ES-I3 (cell line): ENCODE measurements around the gene ITPKB.

Source experiments
- H3K36me3 ChIP-seq: 2 replicates; pipeline ENCODE4 v1.6.1; 2013; ENCODE audit warnings: mild to moderate bottlenecking, low read length, control low read depth, moderate library complexity; ENCODE audit not compliant: insufficient read depth
- H3K4me1 ChIP-seq: 2 replicates; pipeline ENCODE4 v1.6.1; 2013; ENCODE audit warnings: mild to moderate bottlenecking, control low read depth, low read length; ENCODE audit not compliant: insufficient read depth
- H3K9ac ChIP-seq: 2 replicates; pipeline ENCODE4 v1.6.1; 2013; ENCODE audit warnings: low read depth, mild to moderate bottlenecking, low read length, moderate library complexity
- H3K9me3 ChIP-seq: 2 replicates; pipeline ENCODE4 v1.6.1; 2013; ENCODE audit warnings: mild to moderate bottlenecking, low read length, moderate library complexity; ENCODE audit not compliant: control insufficient read depth, insufficient read depth

Gene ITPKB

DNA sequence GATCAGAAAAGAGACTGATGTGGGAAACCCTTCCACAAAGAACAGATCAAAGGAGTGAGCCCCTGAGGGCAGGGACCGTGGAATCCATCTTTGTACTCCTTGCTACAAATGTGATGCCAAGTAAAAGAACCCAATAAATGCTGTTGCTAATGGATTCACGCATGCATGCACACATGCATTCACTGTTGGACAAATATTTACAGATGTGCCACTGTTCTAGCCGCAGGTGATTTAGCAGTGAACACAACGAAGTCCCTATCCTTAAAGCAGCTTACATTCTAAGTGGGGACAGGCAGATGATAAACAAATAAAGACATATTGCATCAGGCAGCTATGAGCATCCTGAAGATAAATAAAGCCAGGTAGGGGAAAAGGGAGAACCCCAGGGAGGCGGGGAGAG is 67.8 kb downstream of the ITPKB start:
- 0 out of 2 replicates have a peak, but pooled peaks cover 5% of the 10 kb centered on the region for H3K4me1 ChIP-seq
- H3K9me3 ChIP-seq = no peaks in the 10 kb centered on the region
- no peaks in the 10 kb centered on the region for H3K36me3 ChIP-seq
- no peak overlapping the region for H3K9ac ChIP-seq

DNA sequence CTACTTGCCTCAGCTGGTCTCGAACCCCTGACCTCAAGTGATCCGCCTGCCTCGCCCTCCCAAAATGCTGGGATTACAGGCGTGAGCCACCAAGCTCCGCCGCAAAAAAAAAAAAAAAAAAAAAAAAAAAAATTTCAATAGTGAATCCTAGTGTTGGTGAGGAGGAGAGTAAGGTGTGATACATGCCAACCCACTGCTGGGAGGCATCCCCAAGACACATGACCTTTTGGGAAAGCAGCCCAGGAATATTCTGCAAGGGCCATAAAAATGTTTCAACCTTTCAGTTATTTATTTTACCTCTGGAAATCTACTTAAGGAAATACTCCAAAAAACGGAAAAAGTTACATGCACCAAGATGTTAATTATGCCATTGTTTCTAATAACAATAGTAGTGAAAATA is 69.0 kb downstream of the ITPKB start:
- Histone ChIP-seq H3K36me3 (no peaks in the 10 kb centered on the region), H3K9ac (no peak overlapping the region), H3K4me1 (0 out of 2 replicates have a peak, but pooled peaks cover 5% of the 10 kb centered on the region), H3K9me3 (no peaks in the 10 kb centered on the region)

DNA sequence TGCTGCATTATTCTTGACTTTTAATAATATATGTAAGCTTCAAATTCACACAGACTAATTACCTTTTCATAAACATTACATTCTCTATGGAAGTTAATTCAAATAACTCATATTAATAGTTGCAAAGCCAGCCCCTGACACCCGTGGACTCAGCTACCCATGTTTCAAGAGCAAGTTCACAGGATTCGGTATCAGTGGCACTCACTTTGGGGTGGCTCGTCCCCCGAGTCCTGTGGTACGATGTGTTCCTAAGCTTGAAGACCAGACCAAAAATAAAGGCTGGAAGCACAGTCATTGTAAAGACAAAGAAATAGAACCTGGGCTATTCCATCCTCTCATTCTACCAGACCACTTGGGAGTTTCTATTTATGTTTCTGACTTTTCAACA is 70.9 kb downstream of the ITPKB start:
- Histone ChIP-seq H3K9me3 (no peaks in the 10 kb centered on the region), H3K4me1 (peaks cover 15% of the 10 kb centered on the region), H3K36me3 (no peaks in the 10 kb centered on the region), H3K9ac (no peak overlapping the region)

DNA sequence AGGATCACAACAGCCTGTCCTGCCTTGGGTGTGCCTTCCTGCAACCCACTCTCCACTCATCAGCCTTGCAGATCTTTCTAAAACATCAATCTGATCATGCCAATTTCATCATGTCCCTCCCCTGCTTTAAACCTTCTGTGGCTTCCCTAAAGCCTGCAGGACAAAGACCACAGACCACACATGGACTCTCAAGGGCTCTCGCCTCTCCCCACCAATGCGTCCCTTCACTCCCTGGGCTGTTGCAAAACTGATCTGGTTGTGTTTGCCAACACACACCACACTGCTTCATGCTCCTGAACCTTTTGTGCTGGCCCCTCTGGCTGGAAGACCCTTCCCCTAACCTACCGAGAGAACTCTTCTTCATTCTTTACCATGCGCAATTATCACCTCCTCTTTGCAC is 72.4 kb downstream of the ITPKB start:
- H3K36me3 ChIP-seq = no peaks in the 10 kb centered on the region
- H3K9ac ChIP-seq = no peak overlapping the region
- no peaks in the 10 kb centered on the region for H3K9me3 ChIP-seq
- peaks cover 29% of the 10 kb centered on the region for H3K4me1 ChIP-seq

DNA sequence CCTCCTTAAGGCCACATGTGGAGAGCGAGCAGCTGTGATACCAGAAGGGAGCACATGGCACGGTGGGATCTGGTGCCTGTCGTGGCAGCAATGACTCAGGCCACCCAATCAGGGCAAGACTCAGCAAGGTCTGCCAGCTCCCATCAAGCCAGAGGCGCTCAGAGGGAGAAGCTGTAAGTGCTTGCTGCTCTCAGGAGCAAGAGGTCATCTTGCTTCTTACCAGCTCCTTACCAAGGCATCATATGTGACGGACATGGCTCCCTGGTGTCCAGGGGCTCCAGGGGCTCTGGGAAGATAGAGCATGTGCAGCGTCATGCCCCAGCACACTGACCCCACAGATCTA is 72.9 kb downstream of the ITPKB start:
- Histone ChIP-seq H3K9ac (no peak overlapping the region), H3K36me3 (no peaks in the 10 kb centered on the region), H3K9me3 (no peaks in the 10 kb centered on the region), H3K4me1 (peaks cover 30% of the 10 kb centered on the region)

GRCh38 chr1:226665505-226666163 is 73.4 kb downstream of the ITPKB start:
- Histone ChIP-seq H3K9me3 (no peaks in the 10 kb centered on the region), H3K9ac (no peak overlapping the region), H3K4me1 (peaks cover 31% of the 10 kb centered on the region), H3K36me3 (no peaks in the 10 kb centered on the region)

- no peaks in the 10 kb centered on the region for H3K36me3 ChIP-seq
- H3K4me1 ChIP-seq = peaks cover 36% of the 10 kb centered on the region
- no peak overlapping the region for H3K9ac ChIP-seq
- H3K9me3 ChIP-seq = no peaks in the 10 kb centered on the region
Observed at GRCh38 chr1:226664413-226665101, 74.5 kb downstream of the ITPKB start.

- Histone ChIP-seq H3K4me1 (peaks cover 39% of the 10 kb centered on the region), H3K9me3 (no peaks in the 10 kb centered on the region), H3K9ac (no peak overlapping the region)
Observed at GRCh38 chr1:226663327-226663704, 75.8 kb downstream of the ITPKB start.

GRCh38 chr1:226662642-226663326 is 76.3 kb downstream of the ITPKB start:
- Histone ChIP-seq H3K36me3 (no peaks in the 10 kb centered on the region), H3K9me3 (no peaks in the 10 kb centered on the region), H3K4me1 (peaks cover 40% of the 10 kb centered on the region), H3K9ac (no peak overlapping the region)

More at GRCh38 chr1:226663327-226663704, 75.8 kb downstream of the ITPKB start:
- H3K36me3 ChIP-seq = no peaks in the 10 kb centered on the region

- H3K4me1 ChIP-seq = peaks cover 40% of the 10 kb centered on the region
- no peaks in the 10 kb centered on the region for H3K36me3 ChIP-seq
- H3K9ac ChIP-seq = no peak overlapping the region
- H3K9me3 ChIP-seq = no peaks in the 10 kb centered on the region
Observed at GRCh38 chr1:226661965-226662364, 77.1 kb downstream of the ITPKB start.

GRCh38 chr1:226661271-226661670 is 77.8 kb downstream of the ITPKB start:
- H3K9me3 ChIP-seq = no peaks in the 10 kb centered on the region
- H3K36me3 ChIP-seq = no peaks in the 10 kb centered on the region
- no peak overlapping the region for H3K9ac ChIP-seq
- peaks cover 45% of the 10 kb centered on the region for H3K4me1 ChIP-seq

- Histone ChIP-seq H3K36me3 (no peaks in the 10 kb centered on the region), H3K9ac (no peak overlapping the region), H3K4me1 (peaks cover 51% of the 10 kb centered on the region), H3K9me3 (no peaks in the 10 kb centered on the region)
Observed at GRCh38 chr1:226660410-226661182, 78.5 kb downstream of the ITPKB start.

- no peak overlapping the region for H3K9ac ChIP-seq
- H3K36me3 ChIP-seq = no peaks in the 10 kb centered on the region
- H3K4me1 ChIP-seq = peaks cover 60% of the 10 kb centered on the region
- H3K9me3 ChIP-seq = no peaks in the 10 kb centered on the region
Observed at GRCh38 chr1:226659641-226660040, 79.4 kb downstream of the ITPKB start.

DNA sequence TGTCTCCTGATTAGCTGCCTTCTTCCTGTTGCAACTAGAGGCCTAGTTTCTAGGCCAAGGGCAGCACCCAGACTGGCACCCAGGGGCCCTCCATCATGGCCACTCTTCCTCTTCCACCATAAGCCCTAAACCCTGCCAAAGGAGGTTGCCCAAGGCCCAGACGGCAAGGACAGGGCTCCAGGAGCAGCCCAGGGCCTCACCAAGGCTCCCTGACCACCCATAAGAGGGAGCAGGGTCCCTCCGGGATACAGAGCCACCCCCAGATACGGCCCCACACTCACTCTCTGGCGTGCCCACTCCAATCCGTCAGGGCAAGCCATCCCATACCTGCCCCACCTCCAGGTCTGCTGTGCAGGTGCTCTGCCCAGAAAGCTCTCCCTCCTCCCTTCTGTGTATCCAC is 79.9 kb downstream of the ITPKB start:
- H3K36me3 ChIP-seq = no peaks in the 10 kb centered on the region
- H3K4me1 ChIP-seq = peaks cover 60% of the 10 kb centered on the region
- H3K9ac ChIP-seq = no peak overlapping the region
- H3K9me3 ChIP-seq = no peaks in the 10 kb centered on the region
